Left ventricle myocardium inferior (tissue), 1 donor: ENCODE measurements around the gene TUG1. TPM values are rescaled to one million over a fixed set of nuclear protein-coding genes. Genes with fewer than 3 reads are reported as not detected.

Experiments
- DNase-seq: peaks from one replicate; pipeline ENCODE4 v3.0.0-alpha.2; 2020
- H3K27ac ChIP-seq: fragments of 200-600 bp; replicated peaks from 2 replicates; pipeline ENCODE4 v1.8.0; 2021
- H3K27me3 ChIP-seq: fragments of 200-600 bp; 2 replicates; pipeline ENCODE4 v1.8.0; 2021; ENCODE audit warnings: low read depth
- H3K36me3 ChIP-seq: fragments of 200-600 bp; 2 replicates; pipeline ENCODE4 v1.8.0; 2021
- H3K4me1 ChIP-seq: fragments of 200-600 bp; 2 replicates; pipeline ENCODE4 v1.8.0; 2021
- H3K4me3 ChIP-seq: fragments of 200-600 bp; 2 replicates; pipeline ENCODE4 v1.8.0; 2021; ENCODE audit warnings: mild to moderate bottlenecking, moderate library complexity
- H3K9me3 ChIP-seq: fragments of 200-600 bp; replicated peaks from 2 replicates; pipeline ENCODE4 v1.8.0; 2021
- intact Hi-C: fragments of 100-400 bp; cut with micrococcal nuclease; formaldehyde crosslinking; loops from one replicate; pipeline ENCODE4 v1.11.0; 2022
- total RNA-seq: library from RNA; stranded (reverse); fragmentation: NEBNext Ultra II Directional; extraction: Animal tissue kit (Norgen Biotek cat#: 25700); gene quantifications from one replicate; pipeline ENCODE4 v1.2.1, GENCODE V29; 2021
- TF ChIP-seq, protein P1 (sequence below): fragments of 200-600 bp; IDR thresholded peaks from 2 replicates; pipeline ENCODE4 v1.8.0; 2021; ENCODE audit warnings: antibody characterized with exemption, mild to moderate bottlenecking, borderline replicate concordance
- donor health status: DM: no; HTN: yes; CAD: no; lungs with severe emphysema.

TUG1 gene
- total RNA-seq, 1 donor from 2014 or later: 33.6 TPM

DNA sequence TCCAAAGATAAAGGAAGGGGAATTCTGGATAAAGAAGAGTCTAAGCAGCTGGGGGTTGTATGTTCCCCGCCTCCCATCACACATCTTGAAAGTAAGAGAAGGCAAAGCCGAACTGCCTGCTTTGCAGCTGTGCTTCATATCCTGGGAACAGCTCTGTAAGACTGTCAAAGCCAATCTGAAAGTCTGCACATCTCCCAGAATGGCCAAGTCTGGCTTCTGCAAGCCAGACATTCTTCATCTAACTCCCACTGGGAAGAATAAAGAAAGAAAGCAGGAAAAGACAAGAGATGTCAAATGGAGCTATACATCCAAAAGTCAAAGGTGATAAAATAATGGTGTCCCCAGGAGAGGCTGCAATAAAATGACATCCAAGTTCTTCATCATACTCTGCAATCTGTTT lies 15.9 kb upstream of the TUG1 start:
- Histone ChIP-seq H3K4me3 (no peak overlapping the region), H3K27me3 (no peaks in the 10 kb centered on the region), H3K4me1 (peaks cover 21% of the 10 kb centered on the region), H3K36me3 (peaks cover 89% of the 10 kb centered on the region), H3K9me3 (no peaks in the 10 kb centered on the region), H3K27ac (no peak overlapping the region)
- DNase-seq: no peak
- TF ChIP-seq, protein P1, sequence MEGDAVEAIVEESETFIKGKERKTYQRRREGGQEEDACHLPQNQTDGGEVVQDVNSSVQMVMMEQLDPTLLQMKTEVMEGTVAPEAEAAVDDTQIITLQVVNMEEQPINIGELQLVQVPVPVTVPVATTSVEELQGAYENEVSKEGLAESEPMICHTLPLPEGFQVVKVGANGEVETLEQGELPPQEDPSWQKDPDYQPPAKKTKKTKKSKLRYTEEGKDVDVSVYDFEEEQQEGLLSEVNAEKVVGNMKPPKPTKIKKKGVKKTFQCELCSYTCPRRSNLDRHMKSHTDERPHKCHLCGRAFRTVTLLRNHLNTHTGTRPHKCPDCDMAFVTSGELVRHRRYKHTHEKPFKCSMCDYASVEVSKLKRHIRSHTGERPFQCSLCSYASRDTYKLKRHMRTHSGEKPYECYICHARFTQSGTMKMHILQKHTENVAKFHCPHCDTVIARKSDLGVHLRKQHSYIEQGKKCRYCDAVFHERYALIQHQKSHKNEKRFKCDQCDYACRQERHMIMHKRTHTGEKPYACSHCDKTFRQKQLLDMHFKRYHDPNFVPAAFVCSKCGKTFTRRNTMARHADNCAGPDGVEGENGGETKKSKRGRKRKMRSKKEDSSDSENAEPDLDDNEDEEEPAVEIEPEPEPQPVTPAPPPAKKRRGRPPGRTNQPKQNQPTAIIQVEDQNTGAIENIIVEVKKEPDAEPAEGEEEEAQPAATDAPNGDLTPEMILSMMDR: no peak
- intact Hi-C loops: no loop called here

DNA sequence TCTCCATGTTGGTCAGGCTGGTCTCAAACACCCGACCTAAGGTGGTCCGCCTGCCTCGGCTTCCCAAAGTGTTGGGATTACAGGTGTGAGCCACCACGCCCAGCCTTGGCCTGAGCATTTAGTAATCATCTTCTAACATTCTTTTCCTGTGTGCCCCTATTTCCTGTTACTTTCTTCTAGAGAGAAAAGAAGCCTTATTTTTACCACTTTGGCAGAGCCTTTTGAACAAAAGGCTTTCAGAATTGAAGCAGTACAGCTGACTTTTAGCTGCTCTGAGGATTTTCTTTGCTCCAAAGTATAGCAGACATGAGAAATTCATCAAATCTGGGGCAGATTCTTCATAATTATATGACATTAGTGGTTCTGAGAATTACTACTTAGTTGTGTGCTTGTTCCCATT lies 13.9 kb upstream of the TUG1 start:
- no peaks in the 10 kb centered on the region for H3K9me3 ChIP-seq
- intact Hi-C loops: no loop called here
- H3K4me3 ChIP-seq: no peak overlapping the region
- H3K27me3 ChIP-seq: no peaks in the 10 kb centered on the region
- DNase-seq: no peak
- H3K4me1 ChIP-seq: peaks cover 8% of the 10 kb centered on the region
- no peak overlapping the region for H3K27ac ChIP-seq
- TF ChIP-seq, protein P1: no peak
- peaks cover 70% of the 10 kb centered on the region for H3K36me3 ChIP-seq

DNA sequence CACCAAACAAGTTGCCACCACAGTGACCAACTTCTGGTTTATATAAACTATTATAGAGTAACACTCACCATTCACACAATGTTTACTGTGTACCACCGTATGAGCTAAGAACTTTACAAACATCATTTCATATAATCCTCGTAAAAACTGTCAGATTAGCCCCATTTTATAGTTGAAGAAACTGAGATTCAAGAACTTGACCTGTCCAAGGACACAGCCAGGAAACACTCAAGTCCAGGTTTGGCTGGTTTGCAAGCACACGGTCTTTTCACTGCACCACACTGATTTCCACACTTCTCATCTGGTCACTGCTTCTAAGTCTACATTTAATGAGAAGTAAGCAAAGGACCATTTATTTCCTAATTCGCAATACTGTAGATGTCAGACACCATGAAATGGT lies 4.2 kb upstream of the TUG1 start:
- H3K4me3 ChIP-seq: no peak overlapping the region
- TF ChIP-seq, protein P1: no peak
- H3K27me3 ChIP-seq: no peaks in the 10 kb centered on the region
- H3K4me1 ChIP-seq: peaks cover 47% of the 10 kb centered on the region
- no peak overlapping the region for H3K27ac ChIP-seq
- peaks cover 17% of the 10 kb centered on the region for H3K9me3 ChIP-seq
- intact Hi-C loops: no loop called here
- no peaks in the 10 kb centered on the region for H3K36me3 ChIP-seq
- DNase-seq: no peak

DNA sequence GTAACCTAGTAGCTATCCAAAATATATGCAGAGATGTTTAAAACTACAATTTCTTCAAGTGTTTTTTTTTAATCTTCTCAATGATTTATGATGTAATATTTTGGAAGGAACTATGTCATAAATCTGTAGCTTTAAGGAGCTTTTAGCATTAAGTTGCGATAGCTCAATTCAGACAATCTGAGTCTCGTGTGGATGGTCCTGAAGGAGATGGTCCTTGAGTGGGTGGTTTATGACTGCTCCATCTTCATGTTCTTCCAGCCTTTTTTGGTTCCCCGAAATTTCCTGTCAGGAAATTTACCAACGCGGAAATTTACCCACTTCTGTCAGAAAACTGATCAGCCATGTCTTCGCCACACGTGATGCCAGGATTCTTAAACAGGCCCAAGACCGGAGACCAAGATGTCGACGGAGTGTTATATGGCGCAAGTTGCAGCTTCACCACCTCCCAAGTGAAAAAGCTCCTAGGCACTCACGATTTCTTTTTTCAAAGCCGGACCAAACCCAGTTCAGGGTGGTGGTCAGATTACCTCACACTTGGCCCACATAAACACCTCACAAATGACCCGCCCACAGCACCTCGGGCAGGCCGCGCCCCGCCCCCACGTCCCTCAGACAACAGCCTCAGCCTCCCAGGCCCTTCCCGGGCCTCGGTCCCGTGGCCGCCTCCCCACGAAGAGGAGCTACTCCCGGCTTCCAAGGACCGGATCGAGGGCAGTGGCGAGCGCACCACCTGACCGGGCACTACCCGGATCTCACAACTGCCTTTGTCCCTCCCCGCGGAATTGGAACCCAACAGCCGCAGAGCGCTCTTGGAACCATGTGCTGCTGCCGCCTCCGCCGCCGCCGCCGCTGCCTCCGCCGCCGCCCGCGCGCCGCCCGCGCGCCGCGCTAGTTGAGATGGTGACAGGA lies 796 bp upstream of the TUG1 start, which contains the start of gene MORC2:
TSS of gene MORC2 (minus strand) at position 760 of the 909 bp plus-strand sequence. CDS start 885 bp downstream, outside the sequence.
- TF ChIP-seq, protein P1: no peak
- Histone ChIP-seq H3K9me3 (peaks cover 47% of the 10 kb centered on the region), H3K27ac (peak within 1 kb of the TSS; percentile 97), H3K4me3 (peak within 1 kb of the TSS; percentile 79), H3K4me1 (peaks cover 74% of the 10 kb centered on the region), H3K27me3 (no peaks in the 10 kb centered on the region), H3K36me3 (peaks cover 28% of the 10 kb centered on the region)
- no peak for DNase-seq
- intact Hi-C loops: no loop called here

DNA sequence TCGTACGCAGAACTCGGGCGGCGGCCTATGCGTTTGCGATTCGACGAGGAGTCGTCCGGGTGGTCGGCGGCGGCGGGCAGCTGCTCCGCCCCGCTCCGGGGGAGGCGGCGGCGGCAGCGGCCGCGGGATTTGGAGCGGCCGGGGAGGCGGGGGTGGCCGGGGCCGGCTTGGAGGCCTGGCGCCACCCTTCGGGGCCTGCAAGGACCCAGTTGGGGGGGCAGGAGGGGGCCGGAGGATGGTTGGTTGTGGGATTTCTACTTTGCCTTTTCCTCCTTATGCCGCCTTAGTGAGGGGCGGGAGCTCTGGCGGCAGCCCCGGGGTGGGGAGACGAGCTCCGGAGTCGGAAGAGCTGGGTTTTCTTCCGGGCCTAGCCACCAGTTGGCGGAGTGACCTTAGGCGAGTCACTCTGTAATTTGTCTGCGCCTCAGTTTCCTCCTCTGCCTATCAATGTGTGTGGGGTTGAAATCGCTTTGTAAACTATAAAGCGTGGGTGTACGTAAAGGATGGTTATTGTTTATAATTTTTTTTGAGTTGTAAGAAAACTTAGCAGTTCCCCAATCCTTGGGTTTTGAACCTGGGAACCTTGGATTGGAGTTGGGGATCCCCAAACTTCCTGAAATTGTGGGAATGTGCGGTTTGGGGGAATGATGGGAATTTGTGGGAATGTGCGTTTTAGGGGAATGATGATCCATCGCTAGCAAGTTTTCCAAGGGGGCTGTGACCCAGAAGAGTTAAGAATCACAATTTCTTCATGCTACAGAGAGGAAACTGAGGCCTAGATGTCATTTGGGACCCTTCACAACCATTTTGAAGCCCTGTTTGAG lies 679 bp downstream of the TUG1 start:
- H3K4me1 ChIP-seq: peaks cover 68% of the 10 kb centered on the region
- H3K9me3 ChIP-seq: peaks cover 62% of the 10 kb centered on the region
- TF ChIP-seq, protein P1: no peak
- peak overlapping the region; percentile 79 for H3K4me3 ChIP-seq
- H3K36me3 ChIP-seq: peaks cover 42% of the 10 kb centered on the region
- intact Hi-C loops: loop anchor here (5.0 kb wide), 1 partner anchor 113 kb away; the partner anchor contains the start of gene SMTN
- H3K27ac ChIP-seq: peak overlapping the region; percentile 97
- peak; percentile 38 for DNase-seq
- no peaks in the 10 kb centered on the region for H3K27me3 ChIP-seq
